Activated naive CD8-positive, alpha-beta T cell treated with anti-CD3 and anti-CD28 coated beads, Interleukin-2, amount 50 U/mL, for 16 hours (primary cell): ENCODE results near the gene UHRF1.
"Not testable (repeated sequence)": the region's sequence is repeated elsewhere in the genome, so short reads cannot be mapped to it uniquely, and the experiment has no call there.

Experiments used
- DNase-seq: peaks from one replicate; pipeline ENCODE4 v3.0.0-alpha.2; 2020; ENCODE audit warnings: low read depth, low spot score

UHRF1 gene

GRCh38 chr19:4971816-4972495, 62.7 kb downstream of the UHRF1 start:
- no peak for DNase-seq

- DNase-seq: no peak
Observed at GRCh38 chr19:4972509-4973230, 63.4 kb downstream of the UHRF1 start.

- no peak for DNase-seq
Observed at GRCh38 chr19:4974880-4975469, 65.7 kb downstream of the UHRF1 start.

- DNase-seq: not testable (repeated sequence)
Observed at GRCh38 chr19:4975601-4976000, 66.3 kb downstream of the UHRF1 start.

GRCh38 chr19:4976401-4977298, 67.3 kb downstream of the UHRF1 start:
- DNase-seq: no peak

- DNase-seq: no peak
Observed at GRCh38 chr19:4977299-4978174, 68.2 kb downstream of the UHRF1 start.

- DNase-seq: no peak
Observed at GRCh38 chr19:4979211-4979807, 70.0 kb downstream of the UHRF1 start.

- DNase-seq: no peak
Observed at GRCh38 chr19:4980067-4980466, 70.8 kb downstream of the UHRF1 start.

- DNase-seq: no peak
Observed at GRCh38 chr19:4980838-4981680, 71.8 kb downstream of the UHRF1 start.

GRCh38 chr19:4981681-4981958, 72.3 kb downstream of the UHRF1 start:
- DNase-seq: no peak

- DNase-seq: no peak
Observed at GRCh38 chr19:4983346-4984105, 74.2 kb downstream of the UHRF1 start.

GRCh38 chr19:4984106-4984380, 74.7 kb downstream of the UHRF1 start:
- DNase-seq: no peak

GRCh38 chr19:4984438-4984990, 75.2 kb downstream of the UHRF1 start:
- no peak for DNase-seq

GRCh38 chr19:4985551-4985991, 76.3 kb downstream of the UHRF1 start:
- DNase-seq: no peak

GRCh38 chr19:4986056-4986455, 76.8 kb downstream of the UHRF1 start:
- DNase-seq: no peak

- DNase-seq: no peak
Observed at GRCh38 chr19:4986471-4986891, 77.2 kb downstream of the UHRF1 start.

GRCh38 chr19:4987256-4987655, 78.0 kb downstream of the UHRF1 start:
- no peak for DNase-seq

- no peak for DNase-seq
Observed at GRCh38 chr19:4987692-4988370, 78.5 kb downstream of the UHRF1 start.
